Ovary (tissue), 9 donors: ENCODE data around the gene PHC2. TPM values are rescaled to one million over a fixed set of nuclear protein-coding genes. Genes with fewer than 3 reads are reported as not detected.

Source experiments
- DNase-seq, 5 donors: peaks; one replicate each; pipeline ENCODE4 v3.0.0-alpha.2; 2019 to 2020
- H3K27ac ChIP-seq, 2 donors: fragments of 200-600 bp; one replicate each; pipeline versions ENCODE4 v1.5.1 to v1.8.0; 2019 to 2022
- H3K27me3 ChIP-seq: fragments of 200-600 bp; one replicate; pipeline ENCODE4 v1.8.0; 2022
- H3K36me3 ChIP-seq: fragments of 200-600 bp; sonication (generic); one replicate; pipeline ENCODE4 v1.5.1; 2019
- H3K4me1 ChIP-seq: one replicate; pipeline ENCODE4 v1.8.1; 2013; ENCODE audit warnings: mild to moderate bottlenecking, moderate library complexity; ENCODE audit not compliant: insufficient read depth
- H3K4me3 ChIP-seq: fragments of 200-600 bp; sonication (generic); one replicate; pipeline ENCODE4 v1.5.1; 2017
- H3K9me3 ChIP-seq, 2 donors: fragments of 200-600 bp in 1 of 2; sonication (generic) in 1 of 2; one replicate each; pipeline versions ENCODE4 v1.5.1 to v1.8.1; 2013 to 2019; ENCODE audit warnings: mild to moderate bottlenecking in 1 of 2, moderate library complexity in 1 of 2
- EP300 ChIP-seq: sonication (generic); formaldehyde crosslinking; IDR thresholded peaks from one replicate; pipeline ENCODE4 v1.6.1; 2017; ENCODE audit warnings: antibody characterized with exemption
- POLR2A ChIP-seq: fragments of 450-650 bp; IDR thresholded peaks from one replicate; pipeline ENCODE4 v1.6.1; 2017; ENCODE audit warnings: antibody characterized with exemption, mild to moderate bottlenecking, moderate library complexity
- WGBS, 3 donors: extraction: QIAGEN DNeasy Blood & Tissue Kit in 1 of 3; methylation state at CpG; one replicate each; pipeline versions ENCODE4 v1.1.5 to v1.1.7; 2013 to 2017; 5-methylcytosine and 5-hydroxymethylcytosine counted together
- intact Hi-C, 4 donors: fragments of 100-400 bp; cut with DNase I; formaldehyde crosslinking; loops; one replicate each; pipeline versions ENCODE4 v1.11.0 to v1.15.1; 2022 to 2023
- polyA plus RNA-seq, 2 donors: library from polyadenylated mRNA; stranded (reverse); fragments of 200-250 nt in 1 of 2; fragments of 350-450 nt in 1 of 2; fragmentation: Illumina TruSeq in 1 of 2; extraction: RNeasy Lipid Tissue Mini Kit (QIAGEN cat#74804) in 1 of 2; gene quantifications; one replicate each; pipeline ENCODE4 v1.2.3, GENCODE V29; 2013 to 2014
- total RNA-seq, 7 donors: library from RNA; depleted of rRNA in 2 of 7; stranded (reverse); fragments of >200 nt in 2 of 7; fragmentation: NEBNext Ultra II Directional in 3 of 7; extraction: Animal tissue kit (Norgen Biotek cat#: 25700) in 3 of 7; gene quantifications; one replicate each; pipeline versions ENCODE4 v1.1.0 to v1.2.4, GENCODE V29; 2016 to 2023
- TF ChIP-seq, protein P1 (sequence below), 3 donors: fragments of 450-650 bp in 2 of 3; fragments of 200-600 bp in 1 of 3; IDR thresholded peaks; one replicate each; pipeline versions ENCODE4 v1.5.1 to v1.8.0; 2016 to 2022; ENCODE audit warnings: antibody characterized with exemption in 3 of 3, mild to moderate bottlenecking in 1 of 3
- donor health status: DM: no; HTN: no; CAD: no; lungs with moderate emphysema.
- donor health status: DM: no; HTN: no; CAD: no.
- donor health status: Bipolar disorder and iron deficiency.
- donor health status: DM: yes; HTN: yes; CAD: no.
- donor health status: DM: no; HTN: no; CAD: no.
- donor health status: DM: yes; HTN: yes; CAD: no.

PHC2 gene
- total and polyA plus RNA-seq, 9 donors: 52.3 to 101 (median 85.5) TPM

GRCh38 chr1:33317354-33317753 lies 113.5 kb downstream of the PHC2 start:
- no peak for DNase-seq
- Histone ChIP-seq H3K9me3 (no peaks in the 10 kb centered on the region), H3K4me3 (no peak overlapping the region), H3K4me1 (no peaks in the 10 kb centered on the region), H3K27ac (no peak overlapping the region), H3K27me3 (no peaks in the 10 kb centered on the region), H3K36me3 (no peaks in the 10 kb centered on the region)
- TF ChIP-seq POLR2A (no peak), EP300 (no peak)
- TF ChIP-seq, protein P1, sequence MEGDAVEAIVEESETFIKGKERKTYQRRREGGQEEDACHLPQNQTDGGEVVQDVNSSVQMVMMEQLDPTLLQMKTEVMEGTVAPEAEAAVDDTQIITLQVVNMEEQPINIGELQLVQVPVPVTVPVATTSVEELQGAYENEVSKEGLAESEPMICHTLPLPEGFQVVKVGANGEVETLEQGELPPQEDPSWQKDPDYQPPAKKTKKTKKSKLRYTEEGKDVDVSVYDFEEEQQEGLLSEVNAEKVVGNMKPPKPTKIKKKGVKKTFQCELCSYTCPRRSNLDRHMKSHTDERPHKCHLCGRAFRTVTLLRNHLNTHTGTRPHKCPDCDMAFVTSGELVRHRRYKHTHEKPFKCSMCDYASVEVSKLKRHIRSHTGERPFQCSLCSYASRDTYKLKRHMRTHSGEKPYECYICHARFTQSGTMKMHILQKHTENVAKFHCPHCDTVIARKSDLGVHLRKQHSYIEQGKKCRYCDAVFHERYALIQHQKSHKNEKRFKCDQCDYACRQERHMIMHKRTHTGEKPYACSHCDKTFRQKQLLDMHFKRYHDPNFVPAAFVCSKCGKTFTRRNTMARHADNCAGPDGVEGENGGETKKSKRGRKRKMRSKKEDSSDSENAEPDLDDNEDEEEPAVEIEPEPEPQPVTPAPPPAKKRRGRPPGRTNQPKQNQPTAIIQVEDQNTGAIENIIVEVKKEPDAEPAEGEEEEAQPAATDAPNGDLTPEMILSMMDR (IDR thresholded peaks at IDR 0.05): no peak
- 33 to 48% (median 44%) methylated on average over 1 of the region's 1 CpG for WGBS, 3 donors
- intact Hi-C loops: no loop called here

DNA sequence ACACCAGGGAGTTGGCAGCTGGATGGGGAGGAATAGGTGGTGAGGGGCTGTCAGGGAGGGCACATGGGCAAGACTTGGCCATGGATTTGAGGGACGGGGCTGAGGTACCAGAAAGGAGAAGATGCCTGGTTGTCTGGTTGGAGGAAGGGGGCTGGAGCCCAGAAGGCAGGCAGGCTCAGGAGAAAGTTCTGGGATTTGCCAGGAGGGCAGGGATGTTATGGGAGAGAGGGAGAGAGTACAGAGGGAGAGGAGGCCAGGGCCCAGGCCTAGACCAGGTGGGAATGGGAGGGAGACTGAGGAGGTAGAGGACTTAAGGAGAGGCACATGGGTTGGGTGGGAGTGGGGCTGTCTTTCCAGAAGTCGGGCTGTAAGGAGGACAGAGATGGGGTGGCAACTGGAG lies 114.3 kb downstream of the PHC2 start:
- Histone ChIP-seq H3K4me3 (no peak overlapping the region), H3K27ac (no peak overlapping the region), H3K9me3 (no peaks in the 10 kb centered on the region), H3K4me1 (no peaks in the 10 kb centered on the region), H3K36me3 (no peaks in the 10 kb centered on the region), H3K27me3 (no peaks in the 10 kb centered on the region)
- TF ChIP-seq, protein P1 (IDR thresholded peaks at IDR 0.05): no peak
- no peak for TF ChIP-seq POLR2A
- no peak for TF ChIP-seq EP300
- no peak for DNase-seq
- WGBS, 3 donors: 77 to 83% (median 79%) methylated on average over 2 of the region's 2 CpGs
- intact Hi-C loops: no loop called here

DNA sequence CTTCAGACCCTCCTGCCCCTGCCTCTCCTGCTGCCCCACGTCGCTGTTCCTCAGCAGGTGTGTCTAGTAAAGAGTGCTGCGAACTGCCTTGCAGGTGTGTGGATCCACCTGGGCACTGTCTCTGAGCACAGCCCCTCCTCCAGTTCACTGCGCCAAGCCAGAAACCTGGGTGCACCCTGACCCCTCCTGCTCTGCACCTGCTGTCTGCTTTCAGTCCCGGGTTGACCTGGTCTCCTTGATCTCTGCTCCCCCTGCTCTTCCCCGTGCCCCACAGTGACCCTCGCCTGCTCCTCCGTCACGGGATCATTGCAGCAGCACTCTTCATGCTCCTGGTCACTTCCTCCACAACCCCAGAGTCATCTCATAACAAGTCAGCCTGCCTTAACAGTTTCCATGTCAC lies 116.5 kb downstream of the PHC2 start:
- no peaks in the 10 kb centered on the region for H3K27me3 ChIP-seq
- WGBS, 3 donors: 83 to 93% (median 88%) methylated on average over 9 of the region's 9 CpGs
- intact Hi-C loops: no loop called here
- peak in 2 of 5 donors; percentile 7 to 13 for DNase-seq
- TF ChIP-seq, protein P1 (IDR thresholded peaks at IDR 0.05): no peak
- H3K27ac ChIP-seq: no peak overlapping the region
- H3K4me1 ChIP-seq: no peaks in the 10 kb centered on the region
- H3K4me3 ChIP-seq: no peak overlapping the region
- H3K36me3 ChIP-seq: no peaks in the 10 kb centered on the region
- no peaks in the 10 kb centered on the region for H3K9me3 ChIP-seq

DNA sequence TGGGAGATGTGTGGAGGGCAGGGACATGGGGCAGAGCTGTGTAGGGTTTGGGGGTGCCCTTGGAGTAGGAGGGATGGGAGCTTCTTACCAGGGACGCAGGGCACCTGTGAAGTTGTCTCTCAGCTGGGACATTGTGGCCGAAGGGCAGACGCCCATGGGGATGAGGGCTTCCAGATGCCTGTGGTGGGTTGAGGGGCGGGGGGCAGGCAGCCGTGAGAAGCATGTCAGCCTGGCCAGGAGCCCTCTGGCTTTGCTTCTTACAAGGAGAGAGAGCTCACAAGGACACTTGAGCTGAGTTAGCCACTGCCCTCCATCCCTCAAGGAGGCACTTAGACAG lies 118.5 kb downstream of the PHC2 start:
- WGBS, 3 donors: 69 to 75% (median 72%) methylated on average over 5 of the region's 5 CpGs
- DNase-seq: peak in 2 of 5 donors; percentile 14 to 28
- H3K4me3 ChIP-seq: no peak overlapping the region
- no peaks in the 10 kb centered on the region for H3K9me3 ChIP-seq
- no peak overlapping the region for H3K27ac ChIP-seq
- intact Hi-C loops: no loop called here
- TF ChIP-seq, protein P1 (IDR thresholded peaks at IDR 0.05): no peak
- TF ChIP-seq EP300 (no peak), POLR2A (no peak)
- no peaks in the 10 kb centered on the region for H3K36me3 ChIP-seq
- no peaks in the 10 kb centered on the region for H3K4me1 ChIP-seq
- H3K27me3 ChIP-seq: no peaks in the 10 kb centered on the region
